HG03039 (cell line): ENCODE measurements around the gene HDC.

Experiments used
- ATAC-seq: cut with Tn5 transposase; IDR thresholded peaks from one replicate; pipeline ENCODE4 v1.9.1; 2021; ENCODE audit warnings: mild to moderate bottlenecking, moderate library complexity; ENCODE audit not compliant: unreplicated experiment

Gene HDC

GRCh38 chr15:50227076-50227475 is 38.5 kb downstream of the HDC start:
- no peak for ATAC-seq

- no peak for ATAC-seq
Measured at GRCh38 chr15:50225938-50226337, 39.6 kb downstream of the HDC start.

- no peak for ATAC-seq
Measured at GRCh38 chr15:50225057-50225456, 40.5 kb downstream of the HDC start.

- no peak for ATAC-seq
Measured at GRCh38 chr15:50224606-50225005, 40.9 kb downstream of the HDC start.

GRCh38 chr15:50222181-50222580 is 43.3 kb downstream of the HDC start:
- no peak for ATAC-seq

- ATAC-seq: no peak
Measured at GRCh38 chr15:50219820-50220219, 45.7 kb downstream of the HDC start.

GRCh38 chr15:50218691-50219090 is 46.8 kb downstream of the HDC start:
- ATAC-seq: no peak

- ATAC-seq: no peak
Measured at GRCh38 chr15:50218291-50218690, 47.2 kb downstream of the HDC start.

GRCh38 chr15:50210462-50211157 is 54.9 kb downstream of the HDC start:
- no peak for ATAC-seq

GRCh38 chr15:50209809-50210208 is 55.7 kb downstream of the HDC start:
- ATAC-seq: no peak

GRCh38 chr15:50206020-50206419 is 59.5 kb downstream of the HDC start:
- ATAC-seq: no peak

- no peak for ATAC-seq
Measured at GRCh38 chr15:50202003-50202402, 63.5 kb downstream of the HDC start.

- no peak for ATAC-seq
Measured at GRCh38 chr15:50192926-50193620, 72.5 kb downstream of the HDC start.

- ATAC-seq: no peak
Measured at GRCh38 chr15:50192164-50192563, 73.4 kb downstream of the HDC start.
